NCI-H345 (cell line): ENCODE results near the gene SERTAD3.
"Not testable (repeated sequence)": the region's sequence is repeated elsewhere in the genome, so short reads cannot be mapped to it uniquely, and the experiment has no call there.

Experiments
- DNase-seq: peaks from one replicate; lab custom pipeline; 2025; lab: John Stamatoyannopoulos, UW

The SERTAD3 gene

GRCh38 chr19:40444000-40444824 is at the start of gene SERTAD3:
TSS of gene SERTAD3 (minus strand) at chr19:40444335. CDS start at chr19:40442080, 2,255 bp downstream.
- DNase-seq: peak; percentile 100

- DNase-seq: no peak
Observed at GRCh38 chr19:40493778-40494177, 49.6 kb upstream of the SERTAD3 start.

- DNase-seq: no peak
Observed at GRCh38 chr19:40492274-40492673, 48.1 kb upstream of the SERTAD3 start.

DNA sequence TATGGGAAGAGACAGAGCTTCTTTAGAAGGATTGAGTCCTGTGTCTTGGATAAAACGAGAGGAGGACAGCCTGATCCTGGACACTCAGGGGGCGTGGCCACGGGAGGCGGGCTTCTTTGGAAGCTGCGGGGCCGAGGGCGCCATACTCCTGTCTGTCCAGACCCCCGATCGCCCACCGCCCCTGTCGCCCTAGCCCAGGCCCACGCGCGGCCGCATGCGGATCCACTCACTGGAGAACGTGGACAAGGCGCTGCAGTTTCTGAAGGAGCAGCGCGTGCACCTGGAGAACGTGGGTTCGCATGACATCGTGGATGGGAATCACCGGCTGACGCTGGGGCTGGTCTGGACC is 45.7 kb upstream of the SERTAD3 start:
- no peak for DNase-seq

DNA sequence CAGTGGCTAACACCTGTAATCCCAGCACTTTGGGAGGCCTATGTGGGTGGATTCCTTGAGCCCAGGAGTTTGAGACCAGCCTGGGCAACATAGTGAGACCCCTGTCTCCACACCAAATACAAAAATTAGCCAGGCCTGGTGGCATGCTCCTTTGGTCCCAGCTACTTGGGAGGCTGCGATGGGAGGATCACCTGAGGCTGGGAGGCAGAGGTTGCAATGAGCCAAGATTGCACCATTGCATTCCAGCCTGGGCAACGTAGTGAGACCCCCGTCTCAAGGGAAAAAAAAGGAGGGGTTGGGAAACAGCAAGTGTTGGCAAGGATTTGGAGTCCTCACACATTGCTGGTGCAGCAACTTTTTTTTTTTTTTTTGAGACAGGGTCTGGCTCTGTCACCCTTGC is 41.9 kb upstream of the SERTAD3 start:
- no peak for DNase-seq

GRCh38 chr19:40475878-40476644 is 31.9 kb upstream of the SERTAD3 start:
- not testable (repeated sequence) for DNase-seq

GRCh38 chr19:40474737-40475136 is 30.6 kb upstream of the SERTAD3 start:
- no peak for DNase-seq

DNA sequence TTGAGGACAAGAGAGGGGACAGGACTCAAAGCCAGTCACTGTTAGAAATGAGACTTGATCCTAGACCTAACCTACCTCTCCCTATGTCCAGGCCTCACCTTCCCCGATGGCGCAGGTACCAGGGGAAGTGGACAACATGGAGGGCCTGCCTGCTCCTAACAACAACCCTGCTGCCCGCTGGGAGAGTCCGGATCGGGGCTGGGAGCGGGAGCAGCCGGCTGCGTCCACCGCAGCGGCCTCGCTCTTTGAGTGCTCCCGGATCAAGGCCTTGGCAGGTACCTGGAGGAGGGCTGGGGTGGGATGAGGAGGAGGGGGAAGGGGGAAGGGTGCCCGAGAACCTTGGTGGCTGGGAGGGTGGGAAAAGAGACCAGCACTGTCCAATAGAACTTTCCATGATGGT is 28.4 kb upstream of the SERTAD3 start:
- DNase-seq: no peak

- DNase-seq: no peak
Observed at GRCh38 chr19:40471111-40471510, 27.0 kb upstream of the SERTAD3 start.

DNA sequence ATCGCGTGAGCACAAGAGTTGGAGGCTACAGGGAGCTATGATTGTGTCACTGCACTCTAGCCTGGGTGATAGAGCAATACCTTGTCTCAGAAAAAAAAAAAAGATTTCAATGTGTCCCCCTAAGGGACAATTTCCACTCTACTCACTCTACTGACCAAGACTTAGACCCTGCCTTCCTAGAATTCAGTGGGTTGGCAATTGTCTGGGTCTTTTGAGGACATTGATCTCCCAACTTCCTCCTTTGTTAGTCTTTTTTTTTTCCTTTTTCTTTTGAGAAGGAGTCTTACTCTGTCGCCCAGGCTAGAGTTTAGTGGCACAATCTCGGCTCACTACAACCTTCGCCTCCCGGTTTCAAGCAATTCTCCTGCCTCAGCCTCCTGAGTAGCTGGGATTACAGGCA is 24.9 kb upstream of the SERTAD3 start:
- no peak for DNase-seq

- no peak for DNase-seq
Observed at GRCh38 chr19:40466985-40467734, 23.0 kb upstream of the SERTAD3 start, which contains the start of gene SPTBN4. TSS of gene SPTBN4 (plus strand) at chr19:40467001. CDS start at chr19:40472622, 5,621 bp downstream.

GRCh38 chr19:40466219-40466984 is 22.3 kb upstream of the SERTAD3 start:
- DNase-seq: no peak

- peak; percentile 100 for DNase-seq
Observed at GRCh38 chr19:40465557-40466218, 21.6 kb upstream of the SERTAD3 start, which contains the start of gene BLVRB. TSS of gene BLVRB (minus strand) at chr19:40465745. CDS start at chr19:40465688, 57 bp downstream.

DNA sequence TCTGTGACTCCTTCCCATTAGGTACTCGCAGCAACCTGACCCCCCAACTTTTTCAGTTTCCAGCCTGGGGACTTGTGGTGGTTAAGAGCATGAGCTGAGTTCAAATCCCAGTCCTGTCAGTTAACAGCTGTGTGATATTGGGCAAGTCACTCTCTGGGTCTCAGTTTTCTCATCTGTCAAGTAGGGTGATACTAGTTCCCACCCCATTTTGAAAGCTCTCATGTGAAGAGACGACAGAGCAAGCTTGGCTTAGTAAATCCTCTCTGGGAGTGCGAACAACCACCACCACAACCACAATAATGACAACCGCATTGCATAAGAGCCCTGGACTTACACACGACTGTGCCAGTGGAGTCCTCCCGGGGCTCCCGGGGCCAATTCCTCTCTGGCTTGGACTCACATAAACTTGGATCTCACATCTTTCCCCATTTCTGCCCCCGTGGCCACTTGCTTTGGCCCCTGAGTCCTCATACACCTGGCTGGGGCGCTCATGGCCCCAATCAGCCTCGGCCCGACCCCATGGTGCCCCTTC is 21.0 kb upstream of the SERTAD3 start:
- peak; percentile 63 for DNase-seq

- DNase-seq: peak; percentile 92
Observed at GRCh38 chr19:40464059-40465024, 20.2 kb upstream of the SERTAD3 start.

DNA sequence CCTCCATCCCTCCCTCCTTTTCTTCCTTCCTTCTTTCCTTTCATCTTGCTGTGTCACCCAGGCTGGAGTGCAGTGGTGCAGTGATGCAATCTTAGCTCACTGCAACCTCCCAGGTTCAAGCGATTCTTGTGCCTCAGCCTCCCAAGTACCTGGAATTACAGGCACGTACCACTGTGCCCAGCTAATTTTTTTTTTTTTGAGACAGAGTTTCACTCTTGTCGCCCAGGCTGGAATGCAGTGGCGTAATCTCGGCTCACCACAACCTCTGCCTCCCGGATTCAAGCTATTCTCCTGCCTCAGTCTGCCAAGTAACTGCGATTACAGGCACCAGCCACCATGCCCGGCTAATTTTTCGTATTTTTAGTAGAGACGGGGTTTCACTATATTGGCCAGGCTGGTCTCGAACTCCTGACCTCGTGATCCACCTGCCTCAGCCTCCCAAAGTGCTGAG is 19.5 kb upstream of the SERTAD3 start:
- DNase-seq: not testable (repeated sequence)

GRCh38 chr19:40461669-40462221 is 17.6 kb upstream of the SERTAD3 start:
- DNase-seq: no peak

- DNase-seq: no peak
Observed at GRCh38 chr19:40460185-40460584, 16.1 kb upstream of the SERTAD3 start.

GRCh38 chr19:40458597-40458974 is 14.5 kb upstream of the SERTAD3 start:
- DNase-seq: no peak
